Uterus (tissue), 4 donors: ENCODE data around the gene PKM. TPM values are rescaled to one million over a fixed set of nuclear protein-coding genes. Genes with fewer than 3 reads are reported as not detected.

Experiments used
- DNase-seq, 2 donors: peaks; one replicate each; pipeline ENCODE4 v3.0.0-alpha.2; 2019 to 2020
- H3K27ac ChIP-seq, 2 donors: fragments of 200-600 bp; sonication (generic); 1 replicate in 1 of 2; 2 replicates in 1 of 2; pipeline ENCODE4 v1.5.1; 2016 to 2018
- H3K27me3 ChIP-seq, 2 donors: fragments of 200-600 bp; sonication (generic); one replicate each; pipeline ENCODE4 v1.5.1; 2018 to 2019; ENCODE audit warnings: control low read depth in 1 of 2
- H3K36me3 ChIP-seq, 2 donors: fragments of 200-600 bp; sonication (generic); one replicate each; pipeline ENCODE4 v1.5.1; 2019; ENCODE audit warnings: control low read depth in 1 of 2
- H3K4me1 ChIP-seq, 2 donors: fragments of 200-600 bp; sonication (generic); one replicate each; pipeline ENCODE4 v1.5.1; 2018 to 2019; ENCODE audit warnings: control low read depth in 1 of 2
- H3K4me3 ChIP-seq, 2 donors: fragments of 200-600 bp; sonication (generic); 1 replicate in 1 of 2; 2 replicates in 1 of 2; pipeline ENCODE4 v1.5.1; 2018 to 2019; ENCODE audit warnings: mild to moderate bottlenecking in 1 of 2
- H3K9me3 ChIP-seq, 2 donors: fragments of 200-600 bp; sonication (generic); one replicate each; pipeline ENCODE4 v1.5.1; 2019; ENCODE audit warnings: control low read depth in 1 of 2
- CTCF ChIP-seq, 4 experiments: fragments of 200-600 bp in 2 of 4; fragments of 450-650 bp in 2 of 4; sonication (generic) in 2 of 4; IDR thresholded peaks; one replicate each; pipeline ENCODE4 v1.5.1; 2016 to 2019; ENCODE audit warnings: antibody characterized with exemption in 4 of 4, mild to moderate bottlenecking in 2 of 4, moderate library complexity in 1 of 4
- POLR2A ChIP-seq, 2 donors: fragments of 450-650 bp; IDR thresholded peaks; one replicate each; pipeline ENCODE4 v1.6.1; 2016; ENCODE audit warnings: antibody characterized with exemption in 2 of 2, mild to moderate bottlenecking in 1 of 2, moderate library complexity in 1 of 2
- intact Hi-C: fragments of 100-400 bp; cut with DNase I; formaldehyde crosslinking; loops from one replicate; pipeline ENCODE4 v1.15.1; 2023; ENCODE audit warnings: low total_unique reads
- total RNA-seq, 4 donors: library from RNA; depleted of rRNA in 3 of 4; stranded (reverse); fragments of >200 nt in 3 of 4; gene quantifications; one replicate each; pipeline versions ENCODE4 v1.1.0 to v1.2.4, GENCODE V29; 2014 to 2023
- donor health status: DM: yes; HTN: yes; CAD: no.

PKM gene
- total RNA-seq, 4 donors from 2014 or later: 101 to 443 (median 191) TPM

- Histone ChIP-seq H3K9me3 (no peaks in the 10 kb centered on the region), H3K27ac (no peak overlapping the region), H3K27me3 (no peaks in the 10 kb centered on the region), H3K36me3 (no peaks in the 10 kb centered on the region), H3K4me3 (no peak overlapping the region), H3K4me1 (no peaks in the 10 kb centered on the region)
- intact Hi-C loops: no loop called here
- TF ChIP-seq POLR2A (IDR thresholded peaks at IDR 0.05) (no peak), CTCF (IDR thresholded peaks at IDR 0.05) (no peak)
- DNase-seq: no peak
Observed at GRCh38 chr15:72176743-72177142, 54.2 kb downstream of the PKM start.

GRCh38 chr15:72176159-72176558 lies 54.8 kb downstream of the PKM start:
- no peak for DNase-seq
- Histone ChIP-seq H3K4me1 (no peaks in the 10 kb centered on the region), H3K9me3 (no peaks in the 10 kb centered on the region), H3K4me3 (no peak overlapping the region), H3K36me3 (no peaks in the 10 kb centered on the region), H3K27me3 (no peaks in the 10 kb centered on the region), H3K27ac (no peak overlapping the region)
- intact Hi-C loops: no loop called here
- TF ChIP-seq CTCF (IDR thresholded peaks at IDR 0.05) (no peak), POLR2A (IDR thresholded peaks at IDR 0.05) (no peak)

- TF ChIP-seq POLR2A (IDR thresholded peaks at IDR 0.05) (no peak), CTCF (IDR thresholded peaks at IDR 0.05) (no peak)
- no peak overlapping the region for H3K4me3 ChIP-seq
- no peaks in the 10 kb centered on the region for H3K9me3 ChIP-seq
- H3K27ac ChIP-seq: no peak overlapping the region
- no peaks in the 10 kb centered on the region for H3K4me1 ChIP-seq
- no peaks in the 10 kb centered on the region for H3K36me3 ChIP-seq
- no peaks in the 10 kb centered on the region for H3K27me3 ChIP-seq
- intact Hi-C loops: no loop called here
- no peak for DNase-seq
Observed at GRCh38 chr15:72175186-72176044, 55.6 kb downstream of the PKM start.

GRCh38 chr15:72174551-72175165 lies 56.3 kb downstream of the PKM start:
- H3K27ac ChIP-seq: no peak overlapping the region
- no peaks in the 10 kb centered on the region for H3K4me1 ChIP-seq
- no peak overlapping the region for H3K4me3 ChIP-seq
- no peaks in the 10 kb centered on the region for H3K27me3 ChIP-seq
- H3K36me3 ChIP-seq: no peaks in the 10 kb centered on the region
- H3K9me3 ChIP-seq: no peaks in the 10 kb centered on the region
- intact Hi-C loops: no loop called here
- DNase-seq: no peak
- TF ChIP-seq POLR2A (IDR thresholded peaks at IDR 0.05) (no peak), CTCF (IDR thresholded peaks at IDR 0.05) (no peak)

GRCh38 chr15:72173864-72174550 lies 57.0 kb downstream of the PKM start:
- H3K4me1 ChIP-seq: no peaks in the 10 kb centered on the region
- intact Hi-C loops: no loop called here
- TF ChIP-seq POLR2A (IDR thresholded peaks at IDR 0.05) (no peak), CTCF (IDR thresholded peaks at IDR 0.05) (no peak)

More at GRCh38 chr15:72173864-72174550, 57.0 kb downstream of the PKM start:
- DNase-seq: no peak
- Histone ChIP-seq H3K36me3 (no peaks in the 10 kb centered on the region), H3K27ac (no peak overlapping the region), H3K4me3 (no peak overlapping the region), H3K27me3 (no peaks in the 10 kb centered on the region), H3K9me3 (no peaks in the 10 kb centered on the region)
